Astrocyte of the spinal cord (primary cell): Measurements from ENCODE around the gene NCOR2.
A peak's percentile ranks its signal among the peaks of the same experiment; 100 is the strongest.
"Not testable (repeated sequence)": the region's sequence is repeated elsewhere in the genome, so short reads cannot be mapped to it uniquely, and the experiment has no call there.

Experiments
- DNase-seq: peaks from one replicate; pipeline ENCODE4 v3.0.0; 2011; ENCODE audit warnings: low read depth, low spot score
- H3K4me3 ChIP-seq: 2 replicates; pipeline ENCODE4 v1.5.1; 2011; ENCODE audit warnings: low read depth, mild to moderate bottlenecking, low read length, moderate library complexity
- in situ Hi-C: cut with HindIII; loops from 2 replicates; pipeline ENCODE4 v1.10.0; 2017; ENCODE audit warnings: low sequenced_read_pairs
- TF ChIP-seq, protein P1 (sequence below): IDR thresholded peaks from 2 replicates; pipeline ENCODE4 v1.5.1; 2012; ENCODE audit warnings: low read depth, mild to moderate bottlenecking, low read length, inconsistent platforms

Gene NCOR2

DNA sequence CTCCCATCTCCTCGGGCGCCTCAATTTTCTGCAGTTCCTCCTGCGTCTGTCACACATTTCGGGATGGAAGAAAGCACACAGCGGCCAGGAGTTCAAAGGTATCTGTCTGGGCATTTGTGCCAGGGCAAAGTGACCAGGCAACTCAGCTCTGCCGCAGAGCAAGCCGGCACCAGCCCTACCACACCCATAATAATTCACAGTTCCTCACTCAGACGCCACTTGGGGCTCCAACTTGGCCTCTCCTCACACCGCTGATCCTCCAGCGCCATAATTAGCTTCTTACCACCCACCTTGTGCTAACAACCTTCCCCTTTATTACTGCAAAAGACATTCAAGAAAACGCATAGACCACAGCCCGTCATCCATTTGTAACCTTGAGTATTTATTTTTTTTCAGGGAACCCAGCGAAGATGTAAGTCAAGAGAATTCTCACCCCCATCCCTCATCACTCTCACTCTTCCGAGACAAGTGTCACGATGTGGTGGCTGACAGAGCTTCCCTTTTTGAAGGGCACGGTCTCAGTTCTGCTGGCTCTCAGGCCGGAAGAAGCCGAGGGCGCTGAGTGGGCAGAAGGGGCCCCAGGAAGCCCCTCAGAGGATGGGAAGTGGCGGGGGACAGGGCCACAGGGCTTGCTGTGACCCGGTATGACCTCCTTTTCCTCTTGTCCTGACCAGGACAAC is 25.2 kb upstream of the NCOR2 start:
- TF ChIP-seq, protein P1, sequence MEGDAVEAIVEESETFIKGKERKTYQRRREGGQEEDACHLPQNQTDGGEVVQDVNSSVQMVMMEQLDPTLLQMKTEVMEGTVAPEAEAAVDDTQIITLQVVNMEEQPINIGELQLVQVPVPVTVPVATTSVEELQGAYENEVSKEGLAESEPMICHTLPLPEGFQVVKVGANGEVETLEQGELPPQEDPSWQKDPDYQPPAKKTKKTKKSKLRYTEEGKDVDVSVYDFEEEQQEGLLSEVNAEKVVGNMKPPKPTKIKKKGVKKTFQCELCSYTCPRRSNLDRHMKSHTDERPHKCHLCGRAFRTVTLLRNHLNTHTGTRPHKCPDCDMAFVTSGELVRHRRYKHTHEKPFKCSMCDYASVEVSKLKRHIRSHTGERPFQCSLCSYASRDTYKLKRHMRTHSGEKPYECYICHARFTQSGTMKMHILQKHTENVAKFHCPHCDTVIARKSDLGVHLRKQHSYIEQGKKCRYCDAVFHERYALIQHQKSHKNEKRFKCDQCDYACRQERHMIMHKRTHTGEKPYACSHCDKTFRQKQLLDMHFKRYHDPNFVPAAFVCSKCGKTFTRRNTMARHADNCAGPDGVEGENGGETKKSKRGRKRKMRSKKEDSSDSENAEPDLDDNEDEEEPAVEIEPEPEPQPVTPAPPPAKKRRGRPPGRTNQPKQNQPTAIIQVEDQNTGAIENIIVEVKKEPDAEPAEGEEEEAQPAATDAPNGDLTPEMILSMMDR: no peak
- in situ Hi-C loops: no loop called here
- DNase-seq: no peak
- no peak overlapping the region for H3K4me3 ChIP-seq

DNA sequence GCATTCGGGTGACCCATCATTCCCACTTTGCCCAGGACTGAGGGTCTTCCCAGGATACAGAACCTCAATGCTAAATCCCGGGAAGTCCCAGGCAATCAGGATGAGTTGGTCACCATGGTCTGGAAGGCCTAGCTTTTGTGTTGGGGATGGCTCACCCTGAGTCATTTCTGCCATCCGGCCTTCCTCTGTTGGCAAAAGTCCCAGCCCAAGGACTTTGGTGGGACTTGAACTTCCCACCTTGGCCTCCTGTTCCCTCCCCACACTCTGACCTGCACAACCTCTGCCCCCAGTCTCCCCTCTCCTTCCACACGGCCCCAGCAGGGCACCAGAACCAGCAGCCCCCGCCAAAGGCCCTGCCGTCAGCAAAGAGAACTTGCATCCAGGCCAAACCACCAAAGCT is 24.6 kb upstream of the NCOR2 start:
- in situ Hi-C loops: no loop called here
- TF ChIP-seq, protein P1: no peak
- H3K4me3 ChIP-seq: no peak overlapping the region
- DNase-seq: peak; percentile 74

DNA sequence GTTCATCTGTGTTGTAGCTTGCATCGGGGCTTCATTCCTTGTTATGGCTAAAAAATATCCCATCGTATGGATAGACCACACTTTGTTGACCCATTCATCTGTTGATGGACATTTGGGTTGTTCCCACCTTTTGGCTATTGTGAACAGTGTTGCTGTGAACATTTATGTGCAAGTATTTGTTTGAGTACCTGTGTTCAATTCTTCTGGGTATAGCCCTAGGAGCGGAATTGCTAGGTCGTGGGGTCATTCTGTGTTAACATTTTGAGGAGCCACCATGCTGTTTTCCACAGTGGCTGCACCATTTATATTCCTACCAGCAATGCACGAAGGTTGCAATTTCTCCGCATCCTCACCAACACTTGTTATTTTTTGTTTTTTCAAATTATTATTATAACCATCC is 23.0 kb upstream of the NCOR2 start:
- no peak overlapping the region for H3K4me3 ChIP-seq
- DNase-seq: no peak
- in situ Hi-C loops: no loop called here
- TF ChIP-seq, protein P1: no peak

DNA sequence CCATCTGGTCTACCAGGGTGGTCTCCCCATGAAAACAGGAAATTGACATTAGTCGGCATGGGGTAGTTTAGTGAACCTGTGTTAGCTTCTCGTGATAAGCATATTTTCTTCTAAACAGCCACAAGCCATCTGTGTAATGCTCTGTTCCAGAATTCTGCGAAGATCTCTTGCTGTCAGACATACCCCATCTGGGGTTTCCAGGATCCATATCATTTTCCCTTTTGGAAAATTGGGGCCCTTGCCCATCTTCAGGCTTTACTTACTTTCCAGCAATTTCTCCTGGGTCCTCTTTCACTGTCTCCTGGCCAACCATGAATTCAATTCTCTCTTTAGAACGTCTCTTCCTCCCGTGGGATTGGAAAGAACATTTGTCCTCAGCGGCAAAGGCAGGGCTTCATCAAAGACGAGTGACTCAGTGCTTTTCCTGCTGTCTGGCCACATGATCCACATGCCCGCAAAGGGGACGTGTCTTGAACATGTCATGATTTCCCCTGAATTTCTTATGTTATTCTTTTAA is 21.4 kb upstream of the NCOR2 start:
- peak; percentile 81 for DNase-seq
- in situ Hi-C loops: no loop called here
- H3K4me3 ChIP-seq: no peak overlapping the region
- TF ChIP-seq, protein P1: no peak

DNA sequence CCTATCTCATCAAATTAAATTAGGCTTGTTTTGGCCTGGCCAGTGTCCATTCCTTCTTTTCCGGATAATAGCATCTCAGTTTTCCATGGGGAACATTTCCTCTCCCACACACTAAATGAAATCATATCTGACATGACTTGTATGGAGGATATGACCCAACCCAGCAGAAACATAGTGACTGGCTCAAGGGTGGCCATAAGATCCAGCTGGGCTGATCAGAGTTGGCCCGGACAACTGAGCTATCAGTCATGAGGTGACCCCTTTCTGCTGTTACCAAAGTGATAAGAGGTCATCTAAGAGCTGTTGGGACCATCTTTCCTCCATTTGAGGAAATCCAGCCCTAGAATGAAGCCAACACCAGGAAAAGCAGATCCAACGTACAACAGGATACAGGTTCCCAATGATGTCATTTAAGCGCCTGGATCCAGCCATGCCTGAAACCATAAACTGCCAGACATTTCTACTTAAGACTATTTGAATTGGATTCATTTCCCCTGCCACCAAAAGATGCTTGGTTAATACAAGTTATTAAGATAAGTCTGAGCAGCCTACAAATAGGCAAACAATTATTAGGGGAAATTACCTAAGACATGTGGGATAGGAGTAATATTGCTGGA is 20.7 kb upstream of the NCOR2 start:
- no peak overlapping the region for H3K4me3 ChIP-seq
- TF ChIP-seq, protein P1: no peak
- no peak for DNase-seq
- in situ Hi-C loops: no loop called here

DNA sequence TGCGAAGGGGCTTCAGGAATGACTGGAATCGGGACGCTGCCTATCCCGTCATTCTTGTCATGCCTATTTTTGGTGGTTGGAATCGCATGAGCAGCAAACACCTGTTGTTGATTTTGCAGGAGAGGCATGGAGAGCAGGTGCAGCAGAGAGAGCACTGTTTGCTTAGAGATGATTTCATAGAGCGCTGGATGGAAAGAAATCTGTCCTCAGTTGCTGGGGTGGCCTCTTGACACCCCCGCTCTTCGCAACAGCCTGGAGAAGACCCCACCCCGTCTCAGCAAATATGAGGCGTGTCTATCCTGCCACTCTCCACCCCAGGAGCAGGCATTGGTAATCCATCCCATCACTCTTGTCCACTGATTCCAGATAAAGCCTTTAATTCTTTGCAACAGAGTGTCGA is 19.3 kb upstream of the NCOR2 start:
- no peak overlapping the region for H3K4me3 ChIP-seq
- DNase-seq: no peak
- TF ChIP-seq, protein P1: no peak
- in situ Hi-C loops: no loop called here

DNA sequence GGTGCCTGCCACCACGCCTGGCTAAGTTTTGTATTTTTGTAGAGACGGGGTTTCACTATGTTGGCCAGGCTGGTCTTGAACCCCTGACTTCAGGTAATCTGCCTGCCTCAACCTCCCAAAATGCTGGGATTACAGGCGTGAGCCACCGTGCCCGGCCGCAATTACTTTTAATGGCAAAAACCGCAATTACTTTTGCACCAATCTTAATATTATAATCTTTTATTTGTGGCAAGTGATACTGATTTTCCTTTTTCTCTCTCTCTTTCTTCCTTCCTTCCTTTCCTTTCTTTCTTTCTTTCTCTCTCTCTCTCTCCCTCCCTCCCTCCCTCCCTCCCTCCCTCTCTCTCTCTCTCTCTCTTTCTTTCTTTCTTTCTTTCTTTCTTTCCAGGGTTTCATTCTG is 17.1 kb upstream of the NCOR2 start:
- DNase-seq, H3K4me3 ChIP-seq, in situ Hi-C loops: not testable (repeated sequence)
